A673 (cell line): Measurements from ENCODE around the gene OGFOD1. TPM values are rescaled to one million over a fixed set of nuclear protein-coding genes. Genes with fewer than 3 reads are reported as not detected.
A peak's percentile ranks its signal among the peaks of the same experiment; 100 is the strongest.

Experiments used
- BruUV-seq: library from RNA; stranded (reverse); fragments of 400-500 nt; replicated peaks from 2 replicates; lab custom pipeline; 2021; lab: Mats Ljungman, UMichigan
- CTCF ChIA-PET: fragments of 300-600 bp; sonication (Branson Sonifier 250); formaldehyde crosslinking; loops from one replicate; lab custom pipeline; 2022; ENCODE audit warnings: antibody characterized with exemption; lab: Charles Lee
- POLR2A ChIA-PET: fragments of 300-600 bp; sonication (Branson Sonifier 250); formaldehyde crosslinking; loops from one replicate; lab custom pipeline; 2022; ENCODE audit warnings: antibody characterized with exemption; ENCODE audit not compliant: low non-redundant PET; lab: Charles Lee
- DNase-seq: peaks from one replicate; pipeline ENCODE4 v3.0.0-alpha.2; 2015; ENCODE audit warnings: low spot score
- H3K27ac ChIP-seq: fragments of 200-600 bp; sonication (generic); 2 replicates; pipeline ENCODE4 v1.5.1; 2016; ENCODE audit warnings: mixed run types, low read depth, mild to moderate bottlenecking, mixed read lengths, antibody characterized with exemption, low read length; ENCODE audit not compliant: poor library complexity, severe bottlenecking
- H3K27me3 ChIP-seq: fragments of 200-600 bp; sonication (generic); replicated peaks from 2 replicates; pipeline ENCODE4 v1.6.1; 2017; ENCODE audit warnings: mixed run types, low read depth, mild to moderate bottlenecking, mixed read lengths, antibody characterized with exemption, low read length; ENCODE audit not compliant: insufficient read depth, poor library complexity
- H3K36me3 ChIP-seq: fragments of 200-600 bp; sonication (generic); 2 replicates; pipeline ENCODE4 v1.6.1; 2016; ENCODE audit warnings: mixed run types, mild to moderate bottlenecking, mixed read lengths, antibody characterized with exemption, low read length; ENCODE audit not compliant: insufficient read depth, poor library complexity, severe bottlenecking
- H3K4me1 ChIP-seq: fragments of 200-600 bp; sonication (generic); 2 replicates; pipeline ENCODE4 v1.6.1; 2017; ENCODE audit warnings: mixed run types, mild to moderate bottlenecking, mixed read lengths, antibody characterized with exemption, low read length; ENCODE audit not compliant: insufficient read depth, poor library complexity, severe bottlenecking
- H3K4me3 ChIP-seq: fragments of 200-600 bp; sonication (generic); 2 replicates; pipeline ENCODE4 v1.5.1; 2016; ENCODE audit warnings: low read depth, mixed run types, mild to moderate bottlenecking, mixed read lengths, low read length; ENCODE audit not compliant: poor library complexity, severe bottlenecking
- H3K9me3 ChIP-seq: fragments of 200-600 bp; sonication (generic); 2 replicates; pipeline ENCODE4 v1.6.1; 2016; ENCODE audit warnings: mixed run types, low read depth, mild to moderate bottlenecking, mixed read lengths, antibody characterized with exemption, low read length; ENCODE audit not compliant: poor library complexity, severe bottlenecking
- CTCF ChIP-seq: fragments of 300-800, 200-600 bp; sonication (generic); conservative IDR thresholded peaks from 2 replicates; pipeline ENCODE4 v1.5.1; 2017; ENCODE audit warnings: low read depth, mild to moderate bottlenecking, antibody characterized with exemption, low read length, moderate library complexity, mixed read lengths
- EZH2 ChIP-seq: fragments of 200-600 bp; sonication (generic); IDR thresholded peaks from 2 replicates; pipeline ENCODE4 v1.6.1; 2017; ENCODE audit warnings: borderline replicate concordance, low read depth, mild to moderate bottlenecking, mixed read lengths, antibody characterized with exemption, low read length; ENCODE audit not compliant: poor library complexity, severe bottlenecking
- intact Hi-C: fragments of 100-400 bp; cut with micrococcal nuclease; formaldehyde crosslinking; loops from one replicate; pipeline ENCODE4 v1.10.0; 2022; ENCODE audit not compliant: unreplicated experiment
- total RNA-seq: library from RNA; stranded (reverse); gene quantifications from 2 replicates; pipeline ENCODE4 v1.2.3, GENCODE V29; 2021

Gene OGFOD1
- total RNA-seq, 1 experiment from 2014 or later = 78.1 TPM

GRCh38 chr16:56457927-56458470, 6.6 kb downstream of the OGFOD1 start:
- Histone ChIP-seq H3K4me1 (peaks cover 3% of the 10 kb centered on the region), H3K27me3 (no peaks in the 10 kb centered on the region), H3K27ac (no peak overlapping the region), H3K36me3 (peaks cover 64% of the 10 kb centered on the region), H3K4me3 (no peak overlapping the region), H3K9me3 (no peaks in the 10 kb centered on the region)
- intact Hi-C loops = no loop called here
- ChIA-PET CTCF (no interaction called here), POLR2A (no interaction called here)
- no peak for DNase-seq
- TF ChIP-seq EZH2 (no peak), CTCF (no peak)
- BruUV-seq = no TSS peak

GRCh38 chr16:56460101-56460500, 8.7 kb downstream of the OGFOD1 start:
- TF ChIP-seq CTCF (no peak), EZH2 (no peak)
- ChIA-PET CTCF (no interaction called here), POLR2A (interaction anchor here (0.7 kb wide), 1 partner anchor 699 kb away, joined by 3 read pairs; no protein-coding TSS in a partner anchor)
- Histone ChIP-seq H3K4me3 (no peak overlapping the region), H3K36me3 (peaks cover 58% of the 10 kb centered on the region), H3K27me3 (no peaks in the 10 kb centered on the region), H3K9me3 (no peaks in the 10 kb centered on the region), H3K4me1 (no peaks in the 10 kb centered on the region), H3K27ac (peak overlapping the region; percentile 43)
- intact Hi-C loops = no loop called here
- BruUV-seq = no TSS peak
- no peak for DNase-seq

- BruUV-seq = no TSS peak
- no peaks in the 10 kb centered on the region for H3K9me3 ChIP-seq
- no peak for TF ChIP-seq CTCF
- no peak for TF ChIP-seq EZH2
- ChIA-PET POLR2A (no interaction called here), CTCF (no interaction called here)
- H3K27ac ChIP-seq = no peak overlapping the region
- H3K4me3 ChIP-seq = no peak overlapping the region
- H3K4me1 ChIP-seq = no peaks in the 10 kb centered on the region
- no peak for DNase-seq
- no peaks in the 10 kb centered on the region for H3K27me3 ChIP-seq
- intact Hi-C loops = no loop called here
- peaks cover 67% of the 10 kb centered on the region for H3K36me3 ChIP-seq
Observed at GRCh38 chr16:56462064-56462796, 10.9 kb downstream of the OGFOD1 start.
